Activated T-cell treated with anti-CD3 and anti-CD28 coated beads for 4 hours (primary cell): Measurements from ENCODE around the gene TFAM.

Source experiments
- DNase-seq: peaks from one replicate; pipeline ENCODE4 v3.0.0-alpha.2; 2020

Gene TFAM

DNA sequence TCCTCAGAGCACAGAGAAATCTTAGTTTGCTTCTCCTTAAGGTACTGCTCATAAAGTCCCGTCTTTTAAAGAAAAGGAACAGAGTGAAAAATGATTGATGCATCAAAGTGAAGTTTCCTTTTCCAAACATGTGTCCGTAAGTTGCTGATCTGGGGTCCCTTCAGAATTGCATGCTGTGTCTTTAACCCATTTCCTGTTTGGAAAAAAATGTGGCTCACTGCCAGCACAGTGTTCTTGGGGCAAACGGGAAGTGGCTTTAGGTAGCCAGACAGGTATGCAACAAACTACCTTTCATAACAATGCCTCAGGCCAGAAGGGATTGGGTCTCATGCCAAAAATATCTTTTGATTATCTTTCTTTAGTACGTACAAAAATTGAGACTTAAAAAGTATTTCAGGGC is 50.9 kb downstream of the TFAM start:
- no peak for DNase-seq

DNA sequence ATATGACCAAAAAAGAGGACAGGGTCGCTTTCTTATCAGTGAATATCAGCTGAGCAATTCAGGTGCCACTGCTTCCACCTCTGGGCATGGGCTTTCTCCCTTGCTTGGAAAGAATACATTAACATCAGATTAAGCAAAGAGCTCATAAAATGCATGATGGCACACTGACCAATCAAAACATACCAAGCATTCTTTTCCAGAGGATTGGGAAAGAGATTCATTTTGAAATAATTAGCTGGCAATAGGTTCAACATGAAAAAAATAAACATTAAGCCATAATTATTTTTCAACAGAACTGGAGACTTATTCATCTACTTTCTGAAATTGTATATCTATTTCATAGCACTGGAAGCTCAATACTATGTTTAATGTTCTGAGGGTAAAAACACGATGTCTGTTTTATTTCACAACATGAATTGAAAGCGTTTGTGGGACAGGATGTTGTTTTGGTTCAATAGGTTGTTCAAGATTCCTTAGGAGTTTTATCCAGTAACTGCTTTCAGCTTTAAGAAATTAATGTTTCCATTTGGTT is 53.2 kb downstream of the TFAM start:
- no peak for DNase-seq

DNA sequence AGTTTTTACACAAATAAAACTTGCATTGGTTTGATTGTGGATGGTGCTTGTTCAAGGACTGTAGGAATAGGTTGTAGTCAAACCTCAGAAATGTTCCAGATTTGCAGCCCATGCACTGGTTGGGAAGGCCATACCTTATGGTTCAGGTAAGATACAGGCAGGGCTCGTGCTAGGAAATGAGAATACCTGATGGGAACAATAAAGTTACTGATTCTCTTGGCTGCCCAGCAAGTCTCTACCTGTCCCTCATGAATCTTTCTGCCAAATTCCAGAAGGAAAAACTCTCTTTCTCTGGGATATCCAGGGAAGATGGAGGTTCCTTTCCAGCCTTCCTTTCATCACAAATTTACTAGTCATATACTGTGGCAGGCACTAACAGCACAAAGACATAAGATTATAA is 53.8 kb downstream of the TFAM start:
- DNase-seq: no peak

DNA sequence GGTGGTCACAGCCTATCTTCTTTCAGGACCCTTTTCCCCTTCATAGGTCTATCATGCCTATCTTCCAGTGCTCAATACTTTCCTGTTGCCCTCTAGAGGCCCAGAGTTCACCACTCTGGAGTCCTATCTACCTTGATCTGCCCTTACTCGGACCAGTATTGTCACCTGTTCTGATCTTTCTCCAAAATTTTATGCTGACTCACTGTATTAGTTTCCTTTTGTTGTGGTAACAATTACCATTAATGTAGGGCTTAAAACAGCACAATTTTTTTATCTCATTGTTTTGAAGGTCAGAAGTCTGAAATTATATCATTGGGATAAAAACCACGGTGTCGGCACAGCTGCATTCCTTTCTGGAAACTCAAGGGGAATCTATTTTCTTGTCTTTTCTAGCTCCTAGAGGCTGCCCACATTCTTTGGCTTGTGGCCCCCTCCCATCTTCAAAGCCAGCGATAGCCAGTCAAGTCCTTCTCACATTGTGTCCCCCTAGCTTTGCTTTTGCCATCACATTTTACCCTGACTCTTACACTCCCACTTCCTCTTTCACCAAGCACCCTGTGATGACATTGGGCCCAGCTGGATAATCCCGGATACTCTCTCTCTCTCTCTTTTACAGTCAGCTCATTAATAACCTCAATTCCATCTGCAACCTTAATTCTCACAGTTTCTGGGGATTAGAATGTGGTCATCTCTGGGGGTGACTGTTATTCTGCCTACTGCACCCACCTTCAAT is 54.6 kb downstream of the TFAM start:
- DNase-seq: no peak

DNA sequence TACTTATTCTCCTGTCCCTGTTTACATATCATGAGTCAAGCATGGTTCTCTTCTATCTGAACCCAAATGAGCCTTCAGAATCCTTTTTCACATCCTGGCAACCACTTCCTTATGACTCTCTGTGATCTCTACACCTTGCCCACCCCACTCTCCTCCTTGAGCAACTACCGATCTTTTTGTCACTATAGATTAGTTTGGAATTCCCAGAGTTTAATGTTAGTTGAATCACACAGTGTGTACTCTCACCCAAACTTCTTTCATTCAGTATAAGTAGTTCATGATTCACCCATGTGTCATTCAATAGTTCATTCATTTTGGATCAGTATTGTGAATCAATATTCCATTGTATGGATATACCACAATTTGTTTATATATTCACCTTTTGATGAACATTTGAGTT is 55.3 kb downstream of the TFAM start:
- no peak for DNase-seq

DNA sequence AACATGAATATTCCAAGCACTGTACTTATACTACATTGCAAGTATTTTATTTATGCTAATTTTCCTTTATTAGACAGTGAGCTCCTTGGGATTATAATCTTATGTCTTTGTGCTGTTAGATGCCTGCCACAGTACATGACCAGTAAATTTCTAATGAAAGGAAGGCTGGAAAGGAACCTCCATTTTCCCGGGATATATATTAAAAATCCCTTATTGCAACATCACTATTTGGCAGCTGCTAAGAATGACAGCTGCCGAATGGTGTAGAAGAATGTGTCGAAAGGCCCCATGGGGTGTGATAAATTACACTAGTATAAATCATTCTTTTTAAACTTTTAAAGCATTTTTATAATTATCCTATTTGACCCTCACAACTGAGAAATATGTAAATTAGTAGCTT is 59.1 kb downstream of the TFAM start:
- no peak for DNase-seq

DNA sequence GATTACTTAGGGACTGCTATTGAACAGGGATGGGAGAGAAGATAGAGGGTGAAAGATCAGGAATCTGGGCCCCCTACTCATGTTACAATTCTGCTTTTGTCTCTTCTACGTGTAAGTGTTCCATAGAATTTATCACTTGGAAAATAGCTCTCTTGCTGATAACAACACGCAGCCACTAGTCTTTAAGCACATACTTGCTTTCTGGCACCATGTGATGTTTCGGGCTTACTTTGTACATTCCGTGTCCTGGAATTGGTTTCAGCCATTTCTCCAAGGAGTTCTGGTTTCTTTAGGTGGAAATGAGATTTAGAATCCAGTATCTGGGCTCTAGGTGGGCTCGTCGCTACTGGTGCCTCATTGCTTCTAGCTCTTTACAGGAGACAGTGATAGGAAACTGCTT is 59.7 kb downstream of the TFAM start:
- no peak for DNase-seq

DNA sequence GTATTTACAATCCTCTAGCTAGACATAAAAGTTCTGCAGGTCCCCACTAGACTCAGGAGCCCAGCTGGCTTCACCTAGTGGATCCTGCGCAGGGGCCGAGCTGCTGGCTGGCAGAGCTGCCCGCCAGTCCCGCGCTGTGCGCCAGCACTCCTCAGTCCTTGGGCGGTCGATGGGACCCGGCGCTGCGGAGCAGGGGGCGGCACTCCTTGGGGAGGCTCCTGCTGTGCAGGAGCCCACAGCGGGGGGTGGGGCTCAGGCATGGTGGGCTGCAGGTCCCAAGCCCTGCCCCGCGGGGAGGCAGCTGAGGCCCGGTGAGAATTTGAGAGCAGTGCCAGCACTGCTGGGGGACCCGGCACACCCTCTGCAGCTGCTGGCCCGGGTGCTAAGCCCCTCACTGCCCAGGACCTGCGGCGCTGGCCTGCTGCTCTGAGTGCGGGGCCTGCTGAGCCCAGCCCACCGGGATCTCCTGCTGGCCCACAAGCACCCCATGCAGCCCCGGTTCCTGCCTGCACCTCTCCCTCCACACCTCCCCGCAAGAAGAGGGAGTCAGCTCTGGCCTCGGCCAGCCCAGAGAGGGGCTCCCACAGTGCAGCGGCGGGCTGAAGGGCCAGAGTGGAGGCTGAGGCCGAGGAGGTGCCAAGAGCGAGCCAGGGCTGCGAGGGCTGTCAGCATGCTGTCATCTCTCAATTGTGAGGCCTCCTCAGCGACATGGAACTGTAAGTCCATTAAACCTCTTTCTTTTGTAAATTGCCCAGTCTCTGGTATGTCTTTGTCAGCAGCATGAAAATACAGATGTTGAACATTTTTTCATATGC is 63.1 kb downstream of the TFAM start:
- DNase-seq: no peak
